BE2C (cell line): ENCODE measurements around the gene NUP205.
A peak's percentile ranks its signal among the peaks of the same experiment; 100 is the strongest.
"Not testable (repeated sequence)": the region's sequence is repeated elsewhere in the genome, so short reads cannot be mapped to it uniquely, and the experiment has no call there.

ENCODE experiments used
- DNase-seq: peaks from one replicate; pipeline ENCODE4 v3.0.0-alpha.2; 2020
- H3K27me3 ChIP-seq: fragments of 250-450 bp; sonication (Bioruptor Pico); 2 replicates; pipeline ENCODE4 v1.5.1; 2020; ENCODE audit warnings: mild to moderate bottlenecking
- H3K36me3 ChIP-seq: fragments of 250-450 bp; sonication (Bioruptor Pico); 2 replicates; pipeline ENCODE4 v1.5.1; 2020; ENCODE audit warnings: mild to moderate bottlenecking
- H3K4me1 ChIP-seq: fragments of 250-450 bp; sonication (Bioruptor Pico); 2 replicates; pipeline ENCODE4 v1.5.1; 2020
- H3K4me3 ChIP-seq: 2 replicates; pipeline ENCODE4 v1.5.1; 2011; ENCODE audit warnings: low read depth, low read length
- H3K9me3 ChIP-seq: fragments of 250-450 bp; sonication (Bioruptor Pico); 2 replicates; pipeline ENCODE4 v1.5.1; 2020
- CTCF ChIP-seq: IDR thresholded peaks from 2 replicates; pipeline ENCODE4 v1.5.1; 2012; ENCODE audit warnings: mild to moderate bottlenecking, low read depth, low read length

NUP205 gene

GRCh38 chr7:135684699-135685098, 127.0 kb downstream of the NUP205 start:
- Histone ChIP-seq H3K36me3 (no peaks in the 10 kb centered on the region; the same call in 1 of the 2 replicates), H3K4me3 (no peak overlapping the region), H3K27me3 (no peaks in the 10 kb centered on the region), H3K4me1 (no peaks in the 10 kb centered on the region; the same call in 1 of the 2 replicates), H3K9me3 (no peaks in the 10 kb centered on the region)
- DNase-seq, result no peak
- no peak for TF ChIP-seq CTCF

GRCh38 chr7:135685306-135686084, 127.8 kb downstream of the NUP205 start:
- peak; percentile 72 for DNase-seq
- H3K9me3 ChIP-seq, result no peaks in the 10 kb centered on the region
- no peaks in the 10 kb centered on the region for H3K27me3 ChIP-seq
- TF ChIP-seq CTCF, result no peak
- H3K4me3 ChIP-seq, result no peak overlapping the region
- H3K4me1 ChIP-seq, result no peaks in the 10 kb centered on the region; the same call in 1 of the 2 replicates
- no peaks in the 10 kb centered on the region for H3K36me3 ChIP-seq

GRCh38 chr7:135687466-135687865, 129.7 kb downstream of the NUP205 start:
- H3K27me3 ChIP-seq, result no peaks in the 10 kb centered on the region
- TF ChIP-seq CTCF, result no peak
- no peak for DNase-seq
- H3K9me3 ChIP-seq, result no peaks in the 10 kb centered on the region
- H3K4me3 ChIP-seq, result no peak overlapping the region
- no peaks in the 10 kb centered on the region for H3K36me3 ChIP-seq
- no peaks in the 10 kb centered on the region; the same call in 1 of the 2 replicates for H3K4me1 ChIP-seq

- no peak for TF ChIP-seq CTCF
- Histone ChIP-seq H3K4me3 (no peak overlapping the region), H3K27me3 (no peaks in the 10 kb centered on the region), H3K4me1 (no peaks in the 10 kb centered on the region), H3K36me3 (no peaks in the 10 kb centered on the region), H3K9me3 (no peaks in the 10 kb centered on the region)
- no peak for DNase-seq
Measured at GRCh38 chr7:135690566-135690965, 132.8 kb downstream of the NUP205 start.

- Histone ChIP-seq H3K36me3 (no peaks in the 10 kb centered on the region), H3K4me1 (no peaks in the 10 kb centered on the region), H3K4me3 (no peak overlapping the region), H3K9me3 (no peaks in the 10 kb centered on the region), H3K27me3 (no peaks in the 10 kb centered on the region)
- no peak for TF ChIP-seq CTCF
- DNase-seq, result no peak
Measured at GRCh38 chr7:135692055-135692454, 134.3 kb downstream of the NUP205 start.

GRCh38 chr7:135692606-135693005, 134.9 kb downstream of the NUP205 start:
- H3K36me3 ChIP-seq, H3K27me3 ChIP-seq, DNase-seq: not testable (repeated sequence)

More at GRCh38 chr7:135692606-135693005, 134.9 kb downstream of the NUP205 start:
- not testable (repeated sequence) for H3K4me3 ChIP-seq, H3K9me3 ChIP-seq, H3K4me1 ChIP-seq
